T-helper 9 cell (primary cell): ENCODE data around the gene SBNO2.
"Not testable (repeated sequence)": the region's sequence is repeated elsewhere in the genome, so short reads cannot be mapped to it uniquely, and the experiment has no call there.

ENCODE experiments used
- DNase-seq: peaks from one replicate; pipeline ENCODE4 v3.0.0-alpha.2; 2020
- total RNA-seq, 2 donors: gene quantifications; one replicate each; lab custom pipeline; 2026; lab: John Stamatoyannopoulos, UW

Gene SBNO2
- total RNA-seq: 136 to 158 reads per million in 2 donors

GRCh38 chr19:1173845-1174809 lies at the start of gene SBNO2:
Gene SBNO2, minus strand, starts transcription at chr19:1174268. Its CDS starts 19,992 bp downstream, at chr19:1154276.
- peak; percentile 87 for DNase-seq

- no peak for DNase-seq
Observed at GRCh38 chr19:1223018-1223855, 49.2 kb upstream of the SBNO2 start.

GRCh38 chr19:1222394-1222793 lies 48.3 kb upstream of the SBNO2 start:
- DNase-seq: no peak

GRCh38 chr19:1221904-1222255 lies 47.8 kb upstream of the SBNO2 start:
- no peak for DNase-seq

- DNase-seq: no peak
Observed at GRCh38 chr19:1220976-1221903, 47.2 kb upstream of the SBNO2 start.

GRCh38 chr19:1220477-1220930 lies 46.4 kb upstream of the SBNO2 start:
- DNase-seq: no peak

GRCh38 chr19:1219786-1220476 lies 45.9 kb upstream of the SBNO2 start:
- DNase-seq: no peak

GRCh38 chr19:1218751-1219567 lies 44.9 kb upstream of the SBNO2 start:
- DNase-seq: no peak

- DNase-seq: no peak
Observed at GRCh38 chr19:1217366-1217765, 43.3 kb upstream of the SBNO2 start.

- DNase-seq: no peak
Observed at GRCh38 chr19:1216756-1217155, 42.7 kb upstream of the SBNO2 start.

- DNase-seq: no peak
Observed at GRCh38 chr19:1214862-1215731, 41.0 kb upstream of the SBNO2 start.

GRCh38 chr19:1214299-1214861 lies 40.3 kb upstream of the SBNO2 start:
- no peak for DNase-seq

GRCh38 chr19:1213391-1214286 lies 39.6 kb upstream of the SBNO2 start:
- DNase-seq: peak; percentile 44

GRCh38 chr19:1211494-1212234 lies 37.6 kb upstream of the SBNO2 start:
- no peak for DNase-seq

GRCh38 chr19:1210227-1210538 lies 36.1 kb upstream of the SBNO2 start:
- DNase-seq: no peak

GRCh38 chr19:1208830-1209229 lies 34.8 kb upstream of the SBNO2 start:
- not testable (repeated sequence) for DNase-seq

GRCh38 chr19:1206864-1207450 lies 32.9 kb upstream of the SBNO2 start:
- no peak for DNase-seq
